ENCODE data around the gene RBM6. TPM values are rescaled to one million over a fixed set of nuclear protein-coding genes. Genes with fewer than 3 reads are reported as not detected.

Gene RBM6
- total RNA-seq, 1 experiment from 2014 or later, result 90.7 TPM

- Histone ChIP-seq H3K4me2 (ENCODE audit: insufficient read depth, insufficient read length, low read length) (no peak overlapping the region), H2AK5ac (ENCODE audit: insufficient read length, low read length) (no peak overlapping the region), H3K9me3 (ENCODE audit: control insufficient read depth, low read depth, low read length) (no peaks in the 10 kb centered on the region), H3K9ac (ENCODE audit: extremely low read depth, insufficient read length, low read length) (no peak overlapping the region), H4K20me1 (ENCODE audit: control insufficient read depth, insufficient read depth, insufficient read length) (no peaks in the 10 kb centered on the region), H4K91ac (ENCODE audit: insufficient read length, low read depth, low read length) (no peak overlapping the region), H3K79me1 (ENCODE audit: insufficient read depth, low read depth, low read length, poor library complexity, severe bottlenecking) (no peaks in the 10 kb centered on the region), H2BK12ac (ENCODE audit: insufficient read length, low read depth, low read length) (no peak overlapping the region), H3K14ac (ENCODE audit: insufficient read depth, low read length) (no peak overlapping the region), H3K4me1 (ENCODE audit: insufficient read depth, low read length) (peaks cover 2% of the 10 kb centered on the region; the same call in 1 of the 2 replicates), H4K5ac (ENCODE audit: insufficient read length, low read depth, low read length) (no peak overlapping the region), H2BK20ac (ENCODE audit: low read depth, low read length, poor library complexity, severe bottlenecking) (no peak overlapping the region), H3K56ac (ENCODE audit: insufficient read length, low read depth, low read length) (no peak overlapping the region), H2BK120ac (ENCODE audit: low read depth, low read length, poor library complexity, severe bottlenecking) (no peak overlapping the region), H3K23me2 (ENCODE audit: insufficient read length, low read depth, low read length, poor library complexity, severe bottlenecking) (no peaks in the 10 kb centered on the region), H2BK15ac (ENCODE audit: low read depth, low read length) (no peak overlapping the region), H3K27ac (ENCODE audit: insufficient read length, low read depth, low read length) (no peak overlapping the region), H3T11ph (ENCODE audit: low read length) (no peak overlapping the region), H3K4ac (ENCODE audit: low read depth, low read length) (no peak overlapping the region), H3K27me3 (ENCODE audit: insufficient read depth, low read length) (no peaks in the 10 kb centered on the region), H3K23ac (ENCODE audit: insufficient read length, low read depth, low read length) (no peak overlapping the region), H4K8ac (replicated peaks; ENCODE audit: insufficient read length, low read depth, low read length) (no peak overlapping the region), H3K79me2 (ENCODE audit: insufficient read depth, low read length) (0 out of 2 replicates have a peak, but pooled peaks cover 2% of the 10 kb centered on the region), H3K18ac (ENCODE audit: insufficient read length, low read depth, low read length) (no peak overlapping the region), H2BK5ac (ENCODE audit: insufficient read length, low read length) (no peak overlapping the region), H2AFZ (ENCODE audit: low read length) (no peak overlapping the region)
- H3K27me3 Mint-ChIP-seq (ENCODE audit: low read depth), result no peaks in the 10 kb centered on the region
- peaks cover 14 to 18% of the 10 kb centered on the region in 2 experiments for H3K4me1 Mint-ChIP-seq
- H3K9me3 Mint-ChIP-seq, result no peaks in the 10 kb centered on the region
- no peak for TF ChIP-seq CTCF (conservative IDR thresholded peaks at IDR 0.05)
- WGBS (ENCODE audit: extremely low coverage, insufficient read length, low lambda C conversion rate), result no CpG with 5 or more reads among the region's 1 CpG
- H3K36me3 Mint-ChIP-seq (ENCODE audit: insufficient read depth in 1 of 3, low read depth in 3 of 3), result peaks cover 10 to 26% (median 24%) of the 10 kb centered on the region in 3 experiments; a peak in 6 of 7 replicates
- H3K27ac Mint-ChIP-seq, result no peak overlapping the region; a peak in 1 of 7 replicates
- DNase-seq, result no peak
- H3K4me3 Mint-ChIP-seq, result no peak overlapping the region
Measured at GRCh38 chr3:49997862-49998261, 57.9 kb downstream of the RBM6 start.
